Measurements from ENCODE around the gene POU2F1.
"Not testable (repeated sequence)": the region's sequence is repeated elsewhere in the genome, so short reads cannot be mapped to it uniquely, and the experiment has no call there.

POU2F1 gene

GRCh38 chr1:167205306-167206050, 15.2 kb upstream of the POU2F1 start:
- not testable (repeated sequence) for DNase-seq (ENCODE audit: low read depth in 3 of 3)

DNA sequence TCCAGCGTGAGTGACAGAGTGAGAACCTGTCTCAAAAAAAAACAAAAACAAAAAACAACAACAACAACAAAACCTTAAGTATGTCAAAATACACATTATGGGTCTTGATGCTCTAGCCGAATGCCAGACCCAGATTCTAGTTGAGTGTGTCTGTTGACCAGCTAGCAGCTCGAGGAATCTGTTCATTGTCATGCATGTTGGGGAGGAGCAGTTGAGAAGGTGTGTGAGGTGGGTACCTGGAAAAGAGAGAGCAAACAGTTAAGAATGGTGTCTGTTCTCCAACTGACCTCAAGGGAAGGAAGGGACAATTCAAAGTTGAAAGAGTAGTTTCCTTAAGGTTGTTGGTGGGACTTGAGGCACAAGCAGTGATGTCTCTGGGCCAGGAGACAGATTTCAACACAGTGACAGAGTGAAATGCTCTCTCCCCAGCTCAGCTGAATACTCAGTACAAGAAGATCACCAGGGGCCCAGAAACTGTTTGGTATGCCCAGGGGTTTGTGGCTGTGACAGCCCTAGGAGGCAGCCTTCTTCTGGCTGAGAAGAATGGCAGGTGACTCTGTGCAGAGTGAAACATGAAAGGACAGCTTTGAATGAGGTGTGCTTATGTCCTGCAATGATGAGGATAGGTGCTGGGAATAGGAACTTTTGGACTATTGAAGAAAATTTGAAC, 14.4 kb upstream of the POU2F1 start:
- no peak for DNase-seq (ENCODE audit: low read depth in 3 of 3)

DNA sequence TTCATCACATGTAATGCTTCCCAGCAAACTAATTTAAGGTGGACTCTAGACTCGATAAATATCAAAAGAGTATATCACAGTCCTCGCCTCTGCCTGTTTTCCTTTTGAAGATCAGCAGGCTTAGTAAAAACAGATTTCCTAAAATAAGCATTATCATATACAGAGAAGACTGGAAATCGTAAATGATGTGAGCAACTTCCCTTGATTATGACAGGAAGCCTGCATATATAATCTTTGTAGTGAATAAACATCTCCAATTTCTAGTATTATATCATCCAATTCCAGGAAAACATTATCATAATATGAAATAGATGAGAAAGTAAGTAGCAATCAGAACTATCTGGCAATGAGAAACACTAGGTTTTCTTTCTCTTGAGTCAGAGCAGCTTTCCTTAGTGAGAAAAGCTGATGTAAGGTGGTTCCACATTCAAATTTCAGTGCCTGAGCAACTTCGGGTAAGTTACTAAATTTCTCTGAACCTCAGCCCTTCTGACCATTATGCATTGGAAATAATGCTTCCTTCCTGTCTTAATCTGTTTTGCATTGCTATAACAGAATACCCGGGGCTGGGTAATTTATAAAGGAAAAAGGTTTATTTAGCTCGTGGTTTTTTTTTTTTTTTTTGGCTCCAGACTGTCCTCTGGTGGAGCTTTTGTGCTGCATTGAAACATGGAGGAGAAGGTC, 12.6 kb upstream of the POU2F1 start:
- no peak for DNase-seq (ENCODE audit: low read depth in 3 of 3)

DNA sequence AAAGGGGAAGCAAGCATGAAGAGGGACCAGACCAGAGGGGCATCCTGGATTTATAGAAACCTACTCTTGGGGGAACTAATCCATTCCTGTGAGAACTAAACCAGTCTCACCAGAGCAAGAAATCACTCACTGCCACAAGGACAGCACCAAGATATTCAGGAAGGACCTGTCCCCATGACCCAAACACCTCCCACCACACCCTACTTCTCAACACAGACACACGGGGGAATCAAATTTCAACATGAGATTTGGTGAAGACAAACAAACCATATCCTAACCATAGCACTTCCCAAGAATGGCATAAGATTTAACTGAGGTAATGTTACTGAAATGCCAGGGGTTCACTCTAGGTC, 12.1 kb upstream of the POU2F1 start:
- DNase-seq (ENCODE audit: low read depth in 3 of 3), result no peak

DNA sequence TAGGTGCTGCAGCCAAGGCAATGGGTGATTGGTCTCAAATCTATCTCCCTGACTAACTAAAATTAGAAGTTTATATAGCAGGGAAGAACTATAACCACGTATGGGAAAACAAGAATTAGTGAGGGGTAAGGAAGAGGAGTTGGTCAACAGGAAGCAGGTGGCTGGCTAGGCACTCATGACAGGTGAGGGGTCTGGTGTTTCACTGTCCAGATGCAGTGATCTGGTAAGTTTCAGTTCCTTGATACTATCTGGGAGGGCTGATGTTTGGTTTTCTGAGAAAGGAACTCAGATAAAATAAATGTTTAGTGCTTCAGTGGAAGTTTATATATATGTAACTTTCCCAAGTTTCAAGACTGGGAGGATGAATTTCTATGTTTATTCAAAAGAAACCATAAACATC, 11.6 kb upstream of the POU2F1 start:
- no peak for DNase-seq (ENCODE audit: low read depth in 3 of 3)

GRCh38 chr1:167210966-167211674, 9.6 kb upstream of the POU2F1 start:
- no peak for DNase-seq (ENCODE audit: low read depth in 3 of 3)

DNA sequence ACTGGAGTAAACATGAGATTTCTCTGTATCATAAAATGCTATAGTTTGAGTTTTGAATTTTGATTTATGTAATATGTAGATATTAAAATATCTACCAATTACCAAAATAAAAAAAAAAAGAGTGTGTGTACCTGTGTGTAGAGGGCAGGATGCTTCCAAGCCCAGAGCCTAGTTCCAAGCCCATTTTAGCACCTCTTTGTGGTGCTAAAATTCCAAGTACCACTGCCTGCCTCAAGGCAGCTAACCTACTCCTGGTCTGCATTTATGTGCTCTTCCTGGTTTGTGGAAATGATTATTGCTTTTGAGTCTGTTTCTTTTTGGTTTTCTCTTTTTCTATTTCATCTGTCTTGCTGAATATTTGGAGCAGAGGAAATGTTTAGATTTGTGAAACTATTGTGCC, 8.7 kb upstream of the POU2F1 start:
- no peak for DNase-seq (ENCODE audit: low read depth in 3 of 3)

GRCh38 chr1:167216809-167217208, 3.9 kb upstream of the POU2F1 start:
- DNase-seq (ENCODE audit: low read depth in 3 of 3), result no peak

DNA sequence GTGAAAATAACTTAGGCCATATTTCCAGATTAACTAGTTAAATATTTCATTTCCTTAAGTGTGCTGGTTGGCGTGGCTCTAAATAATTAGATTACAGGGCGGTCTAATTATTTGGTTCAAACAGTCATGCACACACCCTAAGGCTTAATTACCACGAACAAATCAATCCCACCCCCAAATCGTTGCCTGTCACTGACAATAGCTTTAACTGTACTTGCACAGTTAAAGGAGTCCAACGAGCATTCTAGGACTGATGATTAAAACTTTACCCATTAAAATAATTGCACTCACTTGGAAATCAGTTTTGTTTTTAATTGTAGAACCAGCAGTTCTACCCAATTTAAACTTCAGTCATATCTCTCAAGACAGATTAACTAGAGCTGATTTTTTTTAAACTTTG, 1.5 kb upstream of the POU2F1 start:
- no peak for DNase-seq (ENCODE audit: low read depth in 3 of 3)

- peak; percentile 79 to 85 (median 80) for DNase-seq (ENCODE audit: low read depth in 3 of 3)
Observed at GRCh38 chr1:167219646-167220536, 795 bp upstream of the POU2F1 start.

DNA sequence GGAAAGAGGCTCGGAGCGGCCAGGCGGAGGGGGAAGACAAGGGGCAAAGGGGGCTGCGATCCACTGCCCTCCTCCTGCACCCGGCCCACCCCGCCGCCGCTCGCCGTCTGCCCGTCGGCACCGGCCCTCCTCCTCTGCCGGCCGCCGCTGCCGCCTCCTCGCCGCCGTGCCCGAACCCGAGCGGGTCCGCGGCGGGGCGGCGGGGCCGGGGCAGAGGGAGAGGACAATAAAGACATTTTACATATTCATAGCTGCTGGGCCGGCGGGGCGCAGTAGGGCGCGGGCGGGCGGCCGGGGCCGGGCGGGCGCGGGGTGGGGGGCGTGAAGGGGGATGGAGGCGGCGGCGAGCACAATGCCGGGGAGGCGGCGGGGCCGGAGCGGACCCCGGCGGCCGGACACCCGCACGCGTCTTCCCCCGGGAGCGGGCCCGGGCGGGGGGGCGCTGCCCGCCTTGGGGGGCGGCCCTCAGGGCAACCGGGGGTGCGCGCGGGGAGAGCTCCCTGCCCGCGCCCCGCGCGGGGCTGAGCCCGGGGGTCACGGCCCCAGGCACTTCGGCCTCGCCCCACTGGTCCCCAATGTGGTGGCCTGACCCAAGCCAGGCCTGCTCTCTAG, 546 bp downstream of the POU2F1 start:
- no peak for DNase-seq (ENCODE audit: low read depth in 3 of 3)

DNA sequence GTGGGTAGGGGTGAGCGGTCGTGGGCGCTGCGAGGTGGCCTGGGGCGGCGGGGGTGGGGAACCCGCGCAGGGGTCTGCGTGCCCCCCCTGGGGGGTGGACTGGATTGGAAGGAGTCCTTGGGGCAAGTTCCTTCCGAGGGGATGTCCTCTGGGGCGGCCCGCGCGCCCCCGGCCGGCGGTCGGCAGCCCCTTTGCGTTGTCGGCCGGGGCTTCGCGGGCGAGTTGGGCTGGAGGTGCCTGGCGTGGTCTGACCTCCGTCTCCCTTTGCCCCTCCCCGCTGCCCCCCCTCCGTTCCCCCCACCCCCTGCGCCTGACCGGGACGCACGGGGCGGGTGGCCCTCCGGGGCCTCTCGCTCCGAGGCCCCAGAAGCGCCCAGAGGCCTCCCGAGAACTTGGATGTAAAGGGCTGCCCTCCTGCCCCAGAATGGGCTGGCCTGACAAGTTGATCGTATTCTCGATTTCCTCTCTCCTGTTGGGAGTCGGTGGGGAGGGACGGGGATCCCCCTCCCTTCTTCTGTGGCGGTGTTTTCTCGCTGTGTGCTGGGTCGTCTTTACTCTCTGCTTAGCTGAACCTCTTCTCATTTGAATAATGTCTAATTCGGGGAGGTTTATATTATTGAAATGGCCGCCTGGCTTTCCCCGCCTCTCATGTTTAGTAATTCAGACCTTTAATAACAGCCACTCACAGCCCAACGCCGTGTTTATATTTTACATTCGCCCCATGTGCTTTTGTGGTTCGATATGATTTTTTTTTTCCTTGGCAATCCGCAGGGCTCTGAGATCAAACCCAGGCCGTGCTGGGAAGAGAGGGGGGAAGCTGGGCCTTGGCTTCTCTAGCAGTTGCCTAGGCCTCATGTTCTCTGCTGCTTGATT, 1.3 kb downstream of the POU2F1 start:
- DNase-seq (ENCODE audit: low read depth in 3 of 3), result peak; percentile 28 to 36 (median 31)

GRCh38 chr1:167223144-167224103, 2.7 kb downstream of the POU2F1 start:
- no peak for DNase-seq (ENCODE audit: low read depth in 3 of 3)

- not testable (repeated sequence) for DNase-seq (ENCODE audit: low read depth in 3 of 3)
Observed at GRCh38 chr1:167224734-167225235, 4.1 kb downstream of the POU2F1 start.

DNA sequence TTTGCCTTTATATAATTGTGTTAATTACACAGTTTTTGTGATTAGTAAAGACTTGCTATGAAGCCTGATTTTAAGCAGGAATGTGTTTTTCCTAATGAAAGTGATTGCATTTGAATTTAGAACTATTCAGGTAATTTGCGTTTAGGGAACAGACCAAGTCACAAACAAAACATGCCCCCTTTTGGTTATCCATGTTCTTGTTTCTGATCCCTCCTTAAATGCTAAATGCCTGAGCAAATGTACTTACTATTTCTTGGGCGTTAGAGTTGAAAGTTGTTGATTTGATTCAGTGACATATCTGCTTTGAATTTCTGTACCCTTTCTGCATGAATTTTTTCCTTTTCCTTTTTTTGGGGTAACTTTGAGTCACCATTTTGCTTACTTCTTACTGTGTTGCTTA, 5.2 kb downstream of the POU2F1 start:
- DNase-seq (ENCODE audit: low read depth in 3 of 3), result no peak

- no peak for DNase-seq (ENCODE audit: low read depth in 3 of 3)
Observed at GRCh38 chr1:167227934-167228378, 7.3 kb downstream of the POU2F1 start.

DNA sequence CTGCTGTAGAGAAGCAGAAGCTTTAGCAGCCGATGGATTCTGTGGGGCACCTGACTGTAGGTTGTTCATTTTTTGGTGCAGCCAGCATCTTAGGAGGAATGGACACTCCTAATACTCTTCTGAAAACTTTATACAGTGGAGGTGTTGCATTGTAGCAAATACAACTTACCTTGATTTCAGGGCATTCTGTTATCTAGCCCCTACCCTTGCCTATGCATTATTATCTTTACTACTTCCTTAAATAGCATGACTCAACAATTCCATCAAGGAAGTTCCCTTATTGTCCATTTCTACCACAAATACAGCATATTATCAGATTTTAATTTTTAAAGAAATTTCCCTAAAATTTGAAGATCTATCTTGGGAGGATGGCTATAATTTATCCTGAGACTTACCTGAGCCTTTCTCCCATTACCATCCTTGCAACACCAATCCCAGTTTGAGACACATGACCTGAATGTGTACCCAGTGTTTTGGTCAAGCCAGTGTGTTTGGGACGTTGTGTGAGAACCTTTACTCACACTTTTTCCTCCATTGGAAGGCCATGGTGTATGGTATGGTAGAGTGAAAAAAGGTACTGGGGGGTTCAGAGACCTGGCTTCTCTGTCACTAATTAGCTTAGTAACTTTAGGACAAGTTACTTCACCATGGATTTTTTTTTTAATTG, 9.2 kb downstream of the POU2F1 start:
- no peak for DNase-seq (ENCODE audit: low read depth in 3 of 3)

GRCh38 chr1:167230437-167230836, 9.8 kb downstream of the POU2F1 start:
- DNase-seq (ENCODE audit: low read depth in 3 of 3), result no peak

Data from stimulated activated CD4-positive, alpha-beta T cell treated with anti-CD3 and anti-CD28 coated beads, TNF-alpha, amount 100 ng/mL, for 4 hours (primary cell).